ENCODE results near the gene TSPAN2. TPM values are rescaled to one million over a fixed set of nuclear protein-coding genes. Genes with fewer than 3 reads are reported as not detected.

TSPAN2 gene
- total RNA-seq, 1 donor, result 0.18 TPM

DNA sequence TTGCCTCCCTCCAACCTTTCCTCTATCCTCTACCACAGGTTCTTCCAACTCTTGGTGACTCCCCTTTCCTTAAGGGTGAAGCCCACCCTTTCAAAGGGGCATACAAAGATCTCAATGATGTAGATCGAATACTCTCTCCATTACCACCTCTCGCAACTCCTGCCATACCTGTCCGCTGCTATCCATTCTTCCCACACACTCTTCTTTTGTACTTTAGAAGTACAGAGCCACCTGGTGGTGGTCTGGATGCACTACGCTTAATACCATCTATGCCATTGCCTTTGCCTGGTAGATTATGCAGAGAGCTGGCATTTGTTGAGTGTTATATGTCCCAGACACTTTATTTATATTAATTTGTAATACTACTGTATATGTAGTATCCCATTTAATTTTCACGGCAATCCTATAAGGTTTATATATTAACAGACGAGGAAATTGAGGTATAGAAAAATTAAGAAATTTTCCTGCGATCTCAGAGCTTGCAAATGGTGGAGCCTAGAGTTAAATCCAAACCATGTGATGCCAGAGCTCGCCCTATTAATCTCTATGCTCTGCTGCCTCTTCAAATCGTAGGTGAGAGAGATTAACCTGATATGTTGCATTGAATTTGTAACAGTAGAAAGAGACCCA is 36.7 kb downstream of the TSPAN2 start:
- H3K4me3 ChIP-seq (ENCODE audit: low read depth, low read length), result no peak overlapping the region
- TF ChIP-seq CTCF (IDR thresholded peaks at IDR 0.05; ENCODE audit: insufficient read depth, low read length), result peak; percentile 87
- peak; percentile 50 for DNase-seq (ENCODE audit: low read depth)

GRCh38 chr1:115051850-115052249 is 37.5 kb downstream of the TSPAN2 start:
- DNase-seq (ENCODE audit: low read depth), result no peak
- H3K4me3 ChIP-seq (ENCODE audit: low read depth, low read length), result no peak overlapping the region
- no peak for TF ChIP-seq CTCF (IDR thresholded peaks at IDR 0.05; ENCODE audit: insufficient read depth, low read length)

GRCh38 chr1:115046751-115047150 is 42.6 kb downstream of the TSPAN2 start:
- DNase-seq (ENCODE audit: low read depth), result no peak
- no peak for TF ChIP-seq CTCF (IDR thresholded peaks at IDR 0.05; ENCODE audit: insufficient read depth, low read length)
- no peak overlapping the region for H3K4me3 ChIP-seq (ENCODE audit: low read depth, low read length)

- H3K4me3 ChIP-seq (ENCODE audit: low read depth, low read length), result no peak overlapping the region
- peak; percentile 13 for DNase-seq (ENCODE audit: low read depth)
- no peak for TF ChIP-seq CTCF (IDR thresholded peaks at IDR 0.05; ENCODE audit: insufficient read depth, low read length)
Observed at GRCh38 chr1:115041654-115042053, 47.6 kb downstream of the TSPAN2 start.

GRCh38 chr1:115040501-115040900 is 48.8 kb downstream of the TSPAN2 start:
- no peak for DNase-seq (ENCODE audit: low read depth)
- H3K4me3 ChIP-seq (ENCODE audit: low read depth, low read length), result no peak overlapping the region
- TF ChIP-seq CTCF (IDR thresholded peaks at IDR 0.05; ENCODE audit: insufficient read depth, low read length), result no peak

DNA sequence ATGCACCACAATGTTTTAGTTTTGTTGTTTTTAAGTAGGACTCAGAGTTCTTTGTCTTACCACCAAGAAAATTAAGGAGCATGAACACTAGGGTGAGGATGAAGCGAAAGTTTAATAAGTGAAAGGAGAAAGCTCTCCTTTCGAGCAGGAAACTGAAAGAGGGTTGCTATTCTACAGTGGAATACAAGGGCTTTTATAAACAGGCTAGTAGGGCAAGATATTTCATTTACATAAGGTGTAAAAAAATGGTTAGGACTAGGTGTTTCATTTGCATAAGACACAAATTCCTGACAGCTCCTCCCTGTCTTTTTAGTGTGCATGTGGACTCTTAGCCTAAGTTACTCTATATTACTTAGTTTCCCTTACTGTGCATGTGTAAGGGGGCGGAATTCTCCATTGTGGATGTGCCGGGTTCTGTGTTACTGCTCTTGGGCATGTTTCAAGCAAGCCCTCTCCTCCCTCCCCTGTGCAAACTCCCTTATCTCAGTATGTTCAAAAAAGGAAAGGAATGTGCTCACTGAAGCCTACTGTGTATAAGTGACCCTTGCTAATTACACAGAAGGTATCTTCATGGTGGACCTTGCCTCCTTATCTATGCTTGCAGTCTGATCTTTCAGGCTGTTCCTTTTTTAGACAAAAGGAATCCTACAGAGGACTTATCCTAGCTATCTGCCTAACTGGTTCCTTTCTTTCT is 52.3 kb downstream of the TSPAN2 start:
- no peak overlapping the region for H3K4me3 ChIP-seq (ENCODE audit: low read depth, low read length)
- no peak for DNase-seq (ENCODE audit: low read depth)
- TF ChIP-seq CTCF (IDR thresholded peaks at IDR 0.05; ENCODE audit: insufficient read depth, low read length), result no peak

All from fibroblast of the aortic adventitia (primary cell).